CD8-positive, alpha-beta memory T cell (primary cell): ENCODE measurements around the gene SUSD6. TPM values are rescaled to one million over a fixed set of nuclear protein-coding genes. Genes with fewer than 3 reads are reported as not detected.
A peak's percentile ranks its signal among the peaks of the same experiment; 100 is the strongest.
"Not testable (repeated sequence)": the region's sequence is repeated elsewhere in the genome, so short reads cannot be mapped to it uniquely, and the experiment has no call there.

Experiments
- CTCF ChIA-PET: fragments of 350-600 bp; sonication (Branson Sonifier 250); formaldehyde crosslinking; loops from one replicate; lab custom pipeline; 2021; ENCODE audit warnings: antibody characterized with exemption; lab: Charles Lee
- POLR2A ChIA-PET: fragments of 350-600 bp; sonication (Branson Sonifier 250); formaldehyde crosslinking; loops from one replicate; lab custom pipeline; 2021; ENCODE audit warnings: antibody characterized with exemption; lab: Charles Lee
- DNase-seq, 5 donors: peaks; one replicate each; pipeline versions ENCODE4 v3.0.0 to v3.0.0-alpha.2; 2020 to 2022; ENCODE audit warnings: mixed read lengths in 1 of 5
- H3K27ac ChIP-seq: one replicate; pipeline ENCODE4 v1.7.0; 2013; ENCODE audit warnings: low read depth, mild to moderate bottlenecking, low read length, moderate library complexity
- H3K27me3 ChIP-seq: 2 replicates; pipeline ENCODE4 v1.7.0; 2013; ENCODE audit warnings: low read length, mild to moderate bottlenecking; ENCODE audit not compliant: insufficient read depth, poor library complexity, severe bottlenecking
- H3K36me3 ChIP-seq: 2 replicates; pipeline ENCODE4 v1.7.0; 2013; ENCODE audit warnings: mild to moderate bottlenecking, low read length, moderate library complexity; ENCODE audit not compliant: insufficient read depth
- H3K4me1 ChIP-seq: 2 replicates; pipeline ENCODE4 v1.7.0; 2013; ENCODE audit warnings: mild to moderate bottlenecking, low read length, moderate library complexity; ENCODE audit not compliant: insufficient read depth
- H3K4me3 ChIP-seq: 2 replicates; pipeline ENCODE4 v1.7.0; 2013; ENCODE audit warnings: mild to moderate bottlenecking, low read length
- H3K9me3 ChIP-seq: 2 replicates; pipeline ENCODE4 v1.7.0; 2013; ENCODE audit warnings: mild to moderate bottlenecking, low read length
- H3K27ac Mint-ChIP-seq, 8 donors: one replicate each; pipeline ENCODE4 v1.8.0; 2020 to 2021; ENCODE audit warnings: mixed read lengths in 8 of 8, mild to moderate bottlenecking in 6 of 8, inconsistent platforms in 3 of 8, moderate library complexity in 3 of 8
- H3K27me3 Mint-ChIP-seq, 2 donors: one replicate each; pipeline ENCODE4 v1.8.0; 2020 to 2021; ENCODE audit warnings: mixed read lengths in 2 of 2, mild to moderate bottlenecking in 1 of 2, moderate library complexity in 1 of 2
- H3K36me3 Mint-ChIP-seq, 3 donors: one replicate each; pipeline ENCODE4 v1.8.0; 2020 to 2021; ENCODE audit warnings: mixed read lengths in 3 of 3, inconsistent platforms in 1 of 3, mild to moderate bottlenecking in 1 of 3
- H3K4me1 Mint-ChIP-seq, 3 donors: one replicate each; pipeline ENCODE4 v1.8.0; 2020 to 2021; ENCODE audit warnings: mixed read lengths in 3 of 3, inconsistent platforms in 1 of 3, mild to moderate bottlenecking in 1 of 3
- H3K4me3 Mint-ChIP-seq, 7 donors: one replicate each; pipeline ENCODE4 v1.8.0; 2020 to 2021; ENCODE audit warnings: mixed read lengths in 7 of 7, mild to moderate bottlenecking in 6 of 7, moderate library complexity in 4 of 7, inconsistent platforms in 2 of 7
- H3K9me3 Mint-ChIP-seq, 5 donors: one replicate each; pipeline ENCODE4 v1.8.0; 2020 to 2022; ENCODE audit warnings: mixed read lengths in 5 of 5, mild to moderate bottlenecking in 3 of 5, moderate library complexity in 2 of 5, inconsistent platforms in 1 of 5
- polyA plus RNA-seq: library from polyadenylated mRNA; unstranded; fragments of 300-500 nt; fragmentation: Illumina TruSeq; gene quantifications from one replicate; pipeline ENCODE4 v1.2.3, GENCODE V29; 2021
- total RNA-seq, 2 experiments: library from RNA; stranded (reverse); gene quantifications; one replicate each; pipeline ENCODE4 v1.2.3, GENCODE V29; 2021

Gene SUSD6
- total and polyA plus RNA-seq, 3 experiments from 2014 or later, result 9.3 to 53.9 (median 51.4) TPM

DNA sequence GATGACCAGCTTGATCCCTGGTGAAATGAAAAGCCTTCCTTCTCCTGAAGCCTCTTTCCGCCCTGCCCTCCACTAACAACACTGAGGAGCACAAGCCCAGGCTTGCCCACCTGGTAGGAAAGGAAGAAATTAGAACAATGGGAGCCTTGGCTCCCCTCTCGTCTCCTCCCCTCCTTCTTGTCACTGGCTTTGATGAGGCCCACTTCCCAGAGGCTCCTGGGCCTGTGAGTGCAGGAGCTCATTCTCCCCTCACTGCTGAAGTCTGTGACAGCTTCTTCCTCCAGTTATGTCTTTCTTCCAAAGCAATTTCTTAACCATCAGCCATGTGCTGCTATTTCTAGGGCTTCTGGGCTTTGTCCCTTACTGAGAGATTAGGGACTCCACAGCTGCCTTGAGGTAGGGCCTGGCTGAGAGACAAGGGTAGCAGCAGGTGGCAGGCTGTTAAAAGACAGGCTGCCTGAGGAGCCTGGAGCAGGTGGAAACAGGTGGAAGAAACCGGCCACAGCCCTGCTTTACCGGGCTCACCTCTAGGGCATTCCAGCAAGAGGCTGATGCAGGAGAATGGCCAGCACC, 101.9 kb downstream of the SUSD6 start:
- H3K4me3 ChIP-seq, result no peak overlapping the region
- DNase-seq, result no peak
- peak overlapping the region in 7 of 8 donors; percentile 14 to 98 (median 87) for H3K27ac Mint-ChIP-seq
- no peaks in the 10 kb centered on the region for H3K27me3 ChIP-seq
- H3K4me1 Mint-ChIP-seq, result peaks cover 39 to 43% (median 40%) of the 10 kb centered on the region in 3 donors
- H3K27ac ChIP-seq, result no peak overlapping the region
- H3K4me1 ChIP-seq, result peaks cover 20% of the 10 kb centered on the region
- peak overlapping the region in 2 of 7 donors; percentile 35 to 65 for H3K4me3 Mint-ChIP-seq
- CTCF ChIA-PET, result interaction anchor here (0.8 to 1.9 kb wide), 4 partner anchors 14 to 139 kb away, joined by 3 to 4 read pairs (median 3); partner anchors contain the start of genes CCDC177 and SUSD6
- H3K36me3 Mint-ChIP-seq, result peaks cover 0 to 65% (median 15%) of the 10 kb centered on the region in 3 donors
- no peaks in the 10 kb centered on the region for H3K9me3 ChIP-seq
- peaks cover 0 to 2% of the 10 kb centered on the region in 2 donors for H3K27me3 Mint-ChIP-seq
- H3K36me3 ChIP-seq, result peaks cover 24% of the 10 kb centered on the region
- POLR2A ChIA-PET, result interaction anchor here (0.6 kb wide), 1 partner anchor 25 kb away, joined by 4 read pairs; no protein-coding TSS in a partner anchor
- no peaks in the 10 kb centered on the region for H3K9me3 Mint-ChIP-seq

DNA sequence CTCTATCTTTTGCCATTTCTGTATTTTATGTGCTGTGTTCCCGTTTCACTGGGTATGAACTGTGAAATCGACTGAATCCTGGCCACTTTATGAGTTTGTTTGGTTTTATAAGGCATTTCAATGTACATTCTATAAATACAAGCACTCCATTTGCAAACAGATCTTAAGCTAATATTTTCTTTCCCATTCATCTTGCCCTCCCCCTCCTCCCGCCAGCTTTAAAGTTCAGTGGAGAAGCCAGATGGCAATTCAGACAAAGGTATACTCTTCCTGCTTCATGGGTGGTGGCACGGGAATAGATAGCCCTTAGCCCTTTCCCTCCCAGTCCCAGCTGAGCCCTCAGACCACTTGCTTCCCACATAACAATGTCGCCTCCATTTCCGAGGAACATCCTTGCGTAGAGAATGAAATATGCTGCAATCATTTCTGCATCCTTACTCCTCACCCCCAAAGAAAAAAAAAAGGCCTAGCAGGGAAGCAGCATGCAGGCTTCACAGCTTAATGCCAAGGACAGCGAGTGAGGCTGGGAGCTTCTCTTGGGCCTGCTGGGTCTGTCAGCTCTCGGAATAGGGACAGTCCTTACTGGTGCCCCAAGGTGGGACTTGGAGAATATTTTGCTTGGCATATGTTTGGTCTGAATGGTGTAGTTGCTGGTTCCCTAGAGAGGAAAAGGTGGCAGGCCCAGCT, 102.7 kb downstream of the SUSD6 start:
- H3K4me3 Mint-ChIP-seq, result no peak overlapping the region
- CTCF ChIA-PET, result interaction anchor here (1.3 to 2.3 kb wide), 4 partner anchors 13 to 140 kb away, joined by 3 to 8 read pairs (median 4); partner anchors contain the start of gene CCDC177
- H3K4me1 Mint-ChIP-seq, result peaks cover 39 to 43% (median 40%) of the 10 kb centered on the region in 3 donors
- Histone ChIP-seq H3K4me1 (peaks cover 20% of the 10 kb centered on the region), H3K27ac (no peak overlapping the region), H3K27me3 (no peaks in the 10 kb centered on the region), H3K36me3 (peaks cover 24% of the 10 kb centered on the region), H3K9me3 (no peaks in the 10 kb centered on the region), H3K4me3 (no peak overlapping the region)
- H3K27ac Mint-ChIP-seq, result peak overlapping the region in 5 of 8 donors; percentile 35 to 89 (median 74)
- H3K27me3 Mint-ChIP-seq, result peaks cover 0 to 2% of the 10 kb centered on the region in 2 donors
- peaks cover 0 to 57% (median 11%) of the 10 kb centered on the region in 3 donors for H3K36me3 Mint-ChIP-seq
- POLR2A ChIA-PET, result interaction anchor here (0.6 kb wide), 1 partner anchor 26 kb away, joined by 4 read pairs; no protein-coding TSS in a partner anchor
- no peak for DNase-seq
- no peaks in the 10 kb centered on the region for H3K9me3 Mint-ChIP-seq

DNA sequence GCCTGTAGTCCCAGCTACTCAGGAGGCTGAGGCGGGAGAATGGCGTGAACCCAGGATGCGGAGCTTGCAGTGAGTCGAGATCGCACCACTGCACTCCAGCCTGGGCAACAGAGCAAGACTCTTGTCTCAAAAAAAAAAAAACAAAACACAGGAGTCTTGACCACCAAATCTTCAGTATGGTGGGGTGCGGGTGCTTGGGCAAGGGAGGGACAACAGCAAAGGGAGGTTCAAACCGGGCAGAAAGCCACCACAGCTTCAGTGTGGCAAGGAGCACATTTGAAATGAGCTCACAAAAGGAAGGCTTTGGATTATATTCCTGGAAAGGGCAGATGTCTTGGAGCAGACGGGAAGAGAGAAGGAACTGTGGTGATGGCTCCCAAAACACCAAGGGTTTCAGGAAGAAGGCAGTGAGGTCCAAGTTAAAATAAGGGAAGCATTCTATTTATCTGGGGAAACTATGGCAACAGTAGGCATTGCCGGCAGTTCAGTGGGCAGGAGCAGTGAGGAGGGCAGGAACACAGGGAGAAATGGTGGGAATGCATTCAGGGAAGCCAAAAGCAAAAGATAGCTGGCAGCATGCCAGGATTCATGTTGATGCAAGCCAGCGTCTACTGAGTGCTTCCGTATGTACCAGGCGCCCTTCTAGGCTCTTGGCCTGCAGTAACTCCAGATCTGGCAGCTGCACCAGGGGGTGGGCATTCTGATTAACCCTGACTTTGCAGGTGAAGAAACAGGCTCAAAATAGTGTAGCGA, 104.5 kb downstream of the SUSD6 start:
- Mint-ChIP-seq H3K27ac (peak overlapping the region; percentile 48 to 97 (median 85)), H3K4me3 (peak overlapping the region in 6 of 7 donors; percentile 5 to 71 (median 39)), H3K9me3 (no peaks in the 10 kb centered on the region), H3K27me3 (peaks cover 0 to 2% of the 10 kb centered on the region in 2 donors), H3K36me3 (peaks cover 0 to 39% (median 7%) of the 10 kb centered on the region in 3 donors), H3K4me1 (peaks cover 34 to 43% (median 34%) of the 10 kb centered on the region in 3 donors)
- H3K36me3 ChIP-seq, result peaks cover 9% of the 10 kb centered on the region
- peak in 1 of 5 donors; percentile 17 for DNase-seq
- ChIA-PET CTCF (interaction anchor here (0.9 to 2.3 kb wide), 2 partner anchors 11 to 111 kb away, joined by 3 to 8 read pairs; no protein-coding TSS in a partner anchor), POLR2A (no interaction called here)
- H3K9me3 ChIP-seq, result no peaks in the 10 kb centered on the region
- peaks cover 20% of the 10 kb centered on the region for H3K4me1 ChIP-seq
- no peak overlapping the region for H3K27ac ChIP-seq
- no peak overlapping the region for H3K4me3 ChIP-seq
- H3K27me3 ChIP-seq, result no peaks in the 10 kb centered on the region

DNA sequence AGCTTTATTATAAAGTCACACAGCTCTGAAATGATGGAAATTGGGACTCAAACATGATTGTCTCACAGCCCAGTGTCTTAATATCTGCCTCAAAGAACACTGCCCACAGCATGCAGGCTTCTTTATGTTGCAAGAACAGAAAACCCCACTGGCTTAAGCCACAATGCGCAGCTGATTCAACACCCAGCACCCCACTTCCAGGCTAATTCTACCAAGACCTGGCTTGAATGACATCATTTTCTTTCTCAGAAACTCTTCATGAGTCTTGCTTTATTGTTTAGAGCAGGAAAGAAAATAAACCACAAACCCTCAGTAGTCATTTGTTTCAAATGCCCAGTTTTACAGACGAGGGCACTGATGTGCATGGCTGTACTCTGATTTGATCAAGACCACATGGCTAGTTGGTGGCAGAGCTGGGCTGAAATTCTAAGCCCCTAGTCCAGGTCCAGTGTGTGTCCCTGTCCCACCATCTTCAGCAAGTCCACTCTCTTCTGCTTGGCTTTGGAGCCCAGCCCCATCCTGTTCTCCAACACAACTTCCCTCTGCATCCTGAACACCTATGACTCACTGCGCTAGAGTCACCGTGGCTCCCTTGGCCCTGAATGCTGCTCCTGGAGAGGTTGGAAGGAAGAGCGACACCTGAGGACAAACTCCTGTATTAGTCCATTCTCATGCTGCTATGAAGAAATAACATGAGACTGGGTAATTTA, 105.2 kb downstream of the SUSD6 start:
- POLR2A ChIA-PET, result no interaction called here
- CTCF ChIA-PET, result interaction anchor here (0.9 to 2.3 kb wide), 2 partner anchors 10 to 112 kb away, joined by 3 to 8 read pairs; no protein-coding TSS in a partner anchor
- peaks cover 20% of the 10 kb centered on the region for H3K4me1 ChIP-seq
- Mint-ChIP-seq H3K36me3 (peaks cover 0 to 32% (median 5%) of the 10 kb centered on the region in 3 donors), H3K27ac (peak overlapping the region; percentile 48 to 97 (median 84)), H3K4me3 (peak overlapping the region in 6 of 7 donors; percentile 5 to 71 (median 48)), H3K27me3 (peaks cover 0 to 2% of the 10 kb centered on the region in 2 donors), H3K4me1 (peaks cover 31 to 43% (median 33%) of the 10 kb centered on the region in 3 donors), H3K9me3 (no peaks in the 10 kb centered on the region)
- no peak overlapping the region for H3K27ac ChIP-seq
- H3K36me3 ChIP-seq, result peaks cover 1% of the 10 kb centered on the region
- H3K4me3 ChIP-seq, result no peak overlapping the region
- no peaks in the 10 kb centered on the region for H3K27me3 ChIP-seq
- H3K9me3 ChIP-seq, result no peaks in the 10 kb centered on the region
- peak in 3 of 5 donors; percentile 15 to 63 (median 51) for DNase-seq

DNA sequence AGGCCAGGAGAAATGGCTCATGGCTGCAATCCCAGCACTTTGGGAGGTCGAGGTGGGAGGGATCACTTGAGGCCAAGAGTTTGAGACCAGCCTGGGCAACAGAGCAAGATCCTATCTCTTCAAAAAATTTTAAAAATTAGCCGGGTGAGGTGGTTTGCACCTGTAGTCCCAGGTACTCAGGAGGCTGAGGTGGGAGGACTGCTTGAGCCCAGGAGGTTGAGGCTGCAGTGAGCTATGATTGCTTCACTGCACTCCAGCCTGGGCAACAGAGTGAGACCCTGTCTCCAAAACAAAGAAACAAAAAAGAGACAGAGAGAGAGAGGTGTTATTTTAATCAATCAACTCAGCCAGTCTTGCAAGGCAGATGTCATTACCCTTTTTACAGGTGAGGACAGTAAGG, 107.2 kb downstream of the SUSD6 start:
- H3K4me3 ChIP-seq, H3K9me3 Mint-ChIP-seq, H3K27ac ChIP-seq, H3K4me3 Mint-ChIP-seq, H3K27me3 Mint-ChIP-seq, H3K36me3 ChIP-seq, DNase-seq, H3K27me3 ChIP-seq, H3K9me3 ChIP-seq, POLR2A ChIA-PET: not testable (repeated sequence)
- H3K4me1 Mint-ChIP-seq, result peaks cover 22 to 31% (median 24%) of the 10 kb centered on the region in 3 donors
- H3K27ac Mint-ChIP-seq, result peak overlapping the region in 4 of 8 donors; percentile 18 to 67 (median 46)
- CTCF ChIA-PET, result interaction anchor here (0.6 to 1.5 kb wide), 2 partner anchors 8 to 134 kb away, joined by 3 to 8 read pairs; no protein-coding TSS in a partner anchor
- H3K4me1 ChIP-seq, result peaks cover 14% of the 10 kb centered on the region
- H3K36me3 Mint-ChIP-seq, result peaks cover 0 to 12% (median 5%) of the 10 kb centered on the region in 3 donors

DNA sequence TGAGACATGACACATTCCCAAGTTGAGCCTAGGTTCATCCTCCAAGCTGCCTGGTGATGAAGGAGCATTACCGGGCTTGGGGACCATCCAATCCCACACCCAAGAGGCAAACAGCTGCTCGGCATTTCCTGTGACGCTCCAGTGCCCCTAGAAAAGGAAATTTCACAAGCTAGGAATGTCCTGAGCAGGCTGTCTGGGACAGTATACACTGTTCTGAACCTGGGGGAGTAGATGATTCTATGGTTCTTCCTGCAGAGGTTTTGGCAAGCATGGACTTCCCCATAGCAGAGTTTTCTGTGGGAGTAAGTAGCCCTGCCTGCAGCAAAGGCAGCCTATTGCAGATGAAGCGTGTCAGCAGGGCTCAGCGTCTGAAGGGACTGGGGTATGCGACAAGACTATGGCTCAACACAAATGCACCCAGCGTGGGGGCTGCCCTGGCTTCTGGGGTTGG, 108.1 kb downstream of the SUSD6 start:
- H3K4me1 ChIP-seq, result peaks cover 14% of the 10 kb centered on the region
- H3K27me3 ChIP-seq, result no peaks in the 10 kb centered on the region
- DNase-seq, result no peak
- H3K4me3 Mint-ChIP-seq, result no peak overlapping the region
- no peaks in the 10 kb centered on the region for H3K9me3 Mint-ChIP-seq
- no peaks in the 10 kb centered on the region for H3K9me3 ChIP-seq
- POLR2A ChIA-PET, result no interaction called here
- no peaks in the 10 kb centered on the region for H3K36me3 ChIP-seq
- H3K36me3 Mint-ChIP-seq, result peaks cover 0 to 4% (median 3%) of the 10 kb centered on the region in 3 donors
- peaks cover 0 to 2% of the 10 kb centered on the region in 2 donors for H3K27me3 Mint-ChIP-seq
- peak overlapping the region in 1 of 8 donors; percentile 32 for H3K27ac Mint-ChIP-seq
- H3K4me1 Mint-ChIP-seq, result peaks cover 20 to 24% (median 22%) of the 10 kb centered on the region in 3 donors
- H3K27ac ChIP-seq, result no peak overlapping the region
- H3K4me3 ChIP-seq, result no peak overlapping the region
- CTCF ChIA-PET, result interaction anchor here (2.0 kb wide), 1 partner anchor 134 kb away, joined by 11 read pairs; no protein-coding TSS in a partner anchor

DNA sequence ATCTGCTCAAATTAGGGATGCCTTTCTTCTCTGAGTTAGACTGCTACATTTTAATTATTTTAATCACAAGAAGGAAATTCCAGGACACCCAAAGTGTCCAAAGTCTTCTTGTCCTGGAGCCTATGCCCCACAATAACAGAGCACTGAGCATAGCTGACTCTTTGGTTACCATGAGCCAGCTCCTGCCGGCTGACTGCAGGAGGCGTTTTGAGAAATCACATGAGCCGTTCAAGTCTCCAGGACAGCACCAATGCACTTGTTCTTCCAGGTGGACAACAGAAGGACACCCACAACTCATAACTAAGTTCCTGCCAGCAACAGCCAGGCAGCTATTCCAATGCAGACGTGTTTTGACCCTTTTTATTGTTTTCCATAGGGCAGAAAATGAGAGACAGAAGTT, 109.5 kb downstream of the SUSD6 start:
- no peaks in the 10 kb centered on the region for H3K36me3 ChIP-seq
- POLR2A ChIA-PET, result no interaction called here
- no peaks in the 10 kb centered on the region for H3K9me3 ChIP-seq
- no peak overlapping the region for H3K4me3 Mint-ChIP-seq
- no peaks in the 10 kb centered on the region for H3K9me3 Mint-ChIP-seq
- CTCF ChIA-PET, result interaction anchor here (1.0 to 2.0 kb wide), 2 partner anchors 10 to 136 kb away, joined by 3 to 11 read pairs; no protein-coding TSS in a partner anchor
- H3K27ac Mint-ChIP-seq, result peak overlapping the region in 1 of 8 donors; percentile 36
- DNase-seq, result no peak
- no peak overlapping the region for H3K27ac ChIP-seq
- H3K4me3 ChIP-seq, result no peak overlapping the region
- H3K36me3 Mint-ChIP-seq, result no peaks in the 10 kb centered on the region
- no peaks in the 10 kb centered on the region for H3K27me3 ChIP-seq
- H3K4me1 ChIP-seq, result peaks cover 12% of the 10 kb centered on the region
- H3K27me3 Mint-ChIP-seq, result no peaks in the 10 kb centered on the region
- peaks cover 14 to 17% (median 15%) of the 10 kb centered on the region in 3 donors for H3K4me1 Mint-ChIP-seq
